ENCODE measurements around the gene PDSS2. TPM values are rescaled to one million over a fixed set of nuclear protein-coding genes. Genes with fewer than 3 reads are reported as not detected.

PDSS2 gene
- total and polyA plus RNA-seq, 3 donors from 2014 or later = 15.1 to 19.4 (median 17.0) TPM

DNA sequence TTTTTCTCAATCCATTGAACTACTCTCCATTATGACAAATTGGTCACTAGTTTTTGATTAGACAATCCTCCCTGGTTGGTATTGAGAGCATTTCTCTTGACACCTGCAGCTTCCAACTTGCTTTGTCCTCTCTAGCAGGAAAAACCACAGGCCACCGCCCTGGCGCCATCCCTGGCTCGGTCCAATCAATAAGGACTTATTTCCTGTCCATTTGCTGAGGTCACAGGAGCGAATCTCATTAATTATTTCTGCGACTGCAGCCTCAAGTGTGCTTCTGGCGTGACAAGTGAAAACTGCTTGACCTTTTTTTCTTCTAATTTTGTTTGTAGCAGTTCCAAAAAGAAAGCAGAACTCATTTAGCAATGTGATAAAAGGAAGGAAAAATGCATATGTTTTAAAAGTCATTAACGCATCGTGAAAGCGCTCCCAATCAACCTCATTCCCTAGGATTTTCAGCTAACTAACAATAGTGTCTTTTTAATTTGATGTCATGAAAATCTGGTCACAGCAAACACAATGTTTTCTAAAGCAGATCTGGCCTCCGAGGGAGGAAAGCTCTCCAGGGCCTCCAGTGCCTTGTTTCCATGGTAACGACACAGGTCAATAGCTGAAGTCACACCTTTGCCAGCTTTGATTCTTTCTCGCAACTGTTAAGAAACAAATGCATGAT is 305.1 kb downstream of the PDSS2 start:
- 79 to 85% methylated on average over 12 of the region's 12 CpGs for WGBS, 2 donors
- Histone ChIP-seq H3K27me3 (no peaks in the 10 kb centered on the region), H3K36me3 (ENCODE audit: low read depth, missing control alignments) (no peaks in the 10 kb centered on the region), H3K4me1 (no peaks in the 10 kb centered on the region), H3K27ac (no peak overlapping the region), H3K4me3 (no peak overlapping the region), H3K9me3 (no peaks in the 10 kb centered on the region)
- no peak for TF ChIP-seq POLR2A (IDR thresholded peaks at IDR 0.05)
- TF ChIP-seq, protein P1, sequence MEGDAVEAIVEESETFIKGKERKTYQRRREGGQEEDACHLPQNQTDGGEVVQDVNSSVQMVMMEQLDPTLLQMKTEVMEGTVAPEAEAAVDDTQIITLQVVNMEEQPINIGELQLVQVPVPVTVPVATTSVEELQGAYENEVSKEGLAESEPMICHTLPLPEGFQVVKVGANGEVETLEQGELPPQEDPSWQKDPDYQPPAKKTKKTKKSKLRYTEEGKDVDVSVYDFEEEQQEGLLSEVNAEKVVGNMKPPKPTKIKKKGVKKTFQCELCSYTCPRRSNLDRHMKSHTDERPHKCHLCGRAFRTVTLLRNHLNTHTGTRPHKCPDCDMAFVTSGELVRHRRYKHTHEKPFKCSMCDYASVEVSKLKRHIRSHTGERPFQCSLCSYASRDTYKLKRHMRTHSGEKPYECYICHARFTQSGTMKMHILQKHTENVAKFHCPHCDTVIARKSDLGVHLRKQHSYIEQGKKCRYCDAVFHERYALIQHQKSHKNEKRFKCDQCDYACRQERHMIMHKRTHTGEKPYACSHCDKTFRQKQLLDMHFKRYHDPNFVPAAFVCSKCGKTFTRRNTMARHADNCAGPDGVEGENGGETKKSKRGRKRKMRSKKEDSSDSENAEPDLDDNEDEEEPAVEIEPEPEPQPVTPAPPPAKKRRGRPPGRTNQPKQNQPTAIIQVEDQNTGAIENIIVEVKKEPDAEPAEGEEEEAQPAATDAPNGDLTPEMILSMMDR (IDR thresholded peaks at IDR 0.05) = no peak
- no peak for DNase-seq
- intact Hi-C loops (cut with DNase I; ENCODE audit: low total_unique reads) = no loop called here

DNA sequence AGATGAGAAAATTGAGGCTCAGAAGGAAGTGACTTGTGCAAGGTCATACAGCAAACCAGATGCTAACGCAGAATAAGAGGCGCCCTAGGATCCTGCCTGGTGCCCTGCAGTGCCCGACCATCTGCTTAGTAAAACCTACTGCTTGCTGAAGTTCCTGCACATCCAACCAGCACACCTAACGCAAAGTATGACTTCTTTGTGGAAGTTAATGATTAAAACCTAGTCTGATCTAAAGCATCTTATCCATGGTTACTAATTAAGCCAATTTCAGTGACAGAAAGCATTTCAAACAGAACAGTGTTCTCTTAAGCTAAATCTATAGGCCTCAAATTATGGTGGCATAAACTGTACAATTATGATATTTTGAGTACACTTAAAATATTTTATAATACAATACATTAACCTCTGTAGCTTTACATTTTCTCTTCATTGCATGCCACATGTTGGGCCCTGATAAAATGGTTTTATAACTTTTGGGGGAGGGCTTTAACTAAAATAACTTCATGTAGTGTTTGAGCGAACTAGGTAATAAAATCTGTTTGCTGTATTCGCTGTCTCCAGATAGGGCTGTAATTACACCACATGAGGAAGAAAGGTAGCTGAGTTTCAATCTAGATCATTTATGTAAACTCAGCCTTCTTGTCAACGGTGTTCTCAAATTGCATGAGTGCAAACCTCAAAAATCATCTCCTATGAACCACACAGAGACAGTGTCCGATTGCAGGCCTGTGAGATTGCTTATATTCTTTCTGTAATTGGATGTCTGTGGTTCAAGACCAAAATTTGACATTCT is 306.5 kb downstream of the PDSS2 start:
- no peak for TF ChIP-seq POLR2A (IDR thresholded peaks at IDR 0.05)
- TF ChIP-seq, protein P1 (IDR thresholded peaks at IDR 0.05) = no peak
- no peaks in the 10 kb centered on the region for H3K4me1 ChIP-seq
- H3K36me3 ChIP-seq (ENCODE audit: low read depth, missing control alignments) = no peaks in the 10 kb centered on the region
- DNase-seq = no peak
- intact Hi-C loops (cut with DNase I; ENCODE audit: low total_unique reads) = no loop called here
- 88% methylated on average over 8 of the region's 8 CpGs for WGBS, 2 donors
- H3K27ac ChIP-seq = no peak overlapping the region
- no peak overlapping the region for H3K4me3 ChIP-seq
- no peaks in the 10 kb centered on the region for H3K27me3 ChIP-seq
- no peaks in the 10 kb centered on the region for H3K9me3 ChIP-seq

GRCh38 chr6:107144666-107145065 is 314.7 kb downstream of the PDSS2 start:
- Histone ChIP-seq H3K36me3 (ENCODE audit: low read depth, missing control alignments) (no peaks in the 10 kb centered on the region), H3K4me3 (no peak overlapping the region), H3K27ac (no peak overlapping the region), H3K9me3 (no peaks in the 10 kb centered on the region), H3K4me1 (no peaks in the 10 kb centered on the region), H3K27me3 (no peaks in the 10 kb centered on the region)
- intact Hi-C loops (cut with DNase I; ENCODE audit: low total_unique reads) = no loop called here
- TF ChIP-seq POLR2A (IDR thresholded peaks at IDR 0.05) = no peak
- TF ChIP-seq, protein P1 (IDR thresholded peaks at IDR 0.05) = no peak
- no peak for DNase-seq
- 78 to 94% methylated on average over 4 of the region's 4 CpGs for WGBS, 2 donors

GRCh38 chr6:107144014-107144413 is 315.4 kb downstream of the PDSS2 start:
- Histone ChIP-seq H3K9me3 (no peaks in the 10 kb centered on the region), H3K4me1 (no peaks in the 10 kb centered on the region), H3K27me3 (no peaks in the 10 kb centered on the region), H3K4me3 (no peak overlapping the region), H3K36me3 (ENCODE audit: low read depth, missing control alignments) (no peaks in the 10 kb centered on the region), H3K27ac (no peak overlapping the region)
- DNase-seq = no peak
- no peak for TF ChIP-seq POLR2A (IDR thresholded peaks at IDR 0.05)
- TF ChIP-seq, protein P1 (IDR thresholded peaks at IDR 0.05) = no peak
- intact Hi-C loops (cut with DNase I; ENCODE audit: low total_unique reads) = no loop called here

All from testis (tissue), 3 donors.